GM19438 (cell line): ENCODE measurements around the gene GPBP1L1.
"Not testable (repeated sequence)": the region's sequence is repeated elsewhere in the genome, so short reads cannot be mapped to it uniquely, and the experiment has no call there.

Experiments used
- ATAC-seq: cut with Tn5 transposase; IDR thresholded peaks from one replicate; pipeline ENCODE4 v1.9.1; 2021; ENCODE audit warnings: low read depth; ENCODE audit not compliant: unreplicated experiment

The GPBP1L1 gene

DNA sequence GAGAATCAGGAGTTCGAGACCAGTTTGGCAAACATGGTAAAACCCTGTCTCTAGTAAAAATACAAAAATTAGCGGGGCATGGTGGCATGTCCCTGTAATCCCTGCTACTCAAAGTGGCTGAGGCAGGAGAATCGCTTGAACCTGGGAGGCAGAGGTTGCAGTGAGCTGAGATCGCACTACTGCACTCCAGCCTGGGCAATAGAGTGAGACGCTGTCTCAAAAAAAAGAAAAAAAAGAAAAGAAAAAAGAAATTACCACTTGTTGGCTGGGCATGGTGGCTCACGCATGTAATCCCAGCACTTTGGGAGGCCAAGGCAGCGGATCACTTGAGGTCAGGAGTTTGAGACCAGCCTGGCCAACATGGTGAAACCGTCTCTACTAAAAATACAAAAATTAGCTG, 89.6 kb downstream of the GPBP1L1 start:
- not testable (repeated sequence) for ATAC-seq

GRCh38 chr1:45594412-45594811, 91.9 kb downstream of the GPBP1L1 start:
- no peak for ATAC-seq

DNA sequence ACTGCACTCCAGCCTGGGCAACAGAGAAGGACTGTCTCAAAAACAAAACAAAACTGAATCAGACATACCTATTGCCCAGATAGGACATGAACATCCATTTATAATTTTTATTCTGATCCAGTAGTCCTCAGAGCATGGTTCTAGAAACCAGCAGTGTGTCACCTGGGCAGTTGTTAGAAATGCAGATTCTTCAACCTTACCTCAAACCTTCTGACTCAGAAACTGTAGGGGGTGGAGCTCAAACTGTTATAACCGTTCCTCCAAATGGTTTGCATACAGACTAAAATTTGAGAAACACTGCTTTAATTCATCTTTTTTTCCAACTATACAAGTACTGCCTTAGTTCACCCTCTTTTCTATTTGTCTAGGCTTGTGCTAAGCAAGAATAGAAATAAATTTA, 96.5 kb downstream of the GPBP1L1 start:
- no peak for ATAC-seq

GRCh38 chr1:45586769-45587168, 99.6 kb downstream of the GPBP1L1 start:
- no peak for ATAC-seq

DNA sequence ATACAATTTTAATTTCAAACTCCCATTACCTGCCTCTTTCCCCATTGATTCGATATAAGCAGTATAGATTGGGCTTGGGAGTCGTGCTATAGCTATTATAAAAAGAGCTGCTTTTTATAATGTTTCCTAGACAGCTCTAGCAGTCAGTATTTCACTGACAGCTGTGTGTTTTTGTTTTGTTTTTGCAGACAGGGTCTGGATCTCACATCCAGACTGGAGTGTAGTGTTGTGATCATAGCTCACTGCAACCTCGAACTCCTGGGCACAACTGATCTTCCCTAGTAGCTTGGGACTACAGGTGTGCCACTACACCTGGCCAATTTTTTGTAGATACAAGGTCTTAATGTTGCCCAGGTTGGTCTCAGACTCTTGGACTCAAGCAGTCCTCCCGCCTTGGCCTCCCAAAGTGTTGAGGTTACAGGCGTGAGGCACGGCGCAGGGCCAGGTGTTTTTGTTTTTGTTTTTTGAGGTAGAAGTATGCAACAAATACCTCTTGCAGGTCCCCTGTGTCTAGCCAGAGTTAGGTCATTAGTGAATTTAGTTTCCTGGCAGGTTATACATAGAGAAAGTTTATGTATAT, 100.7 kb downstream of the GPBP1L1 start:
- no peak for ATAC-seq

GRCh38 chr1:45585110-45585426, 101.3 kb downstream of the GPBP1L1 start:
- no peak for ATAC-seq

GRCh38 chr1:45584351-45585109, 101.8 kb downstream of the GPBP1L1 start:
- ATAC-seq, result peak; percentile 32

DNA sequence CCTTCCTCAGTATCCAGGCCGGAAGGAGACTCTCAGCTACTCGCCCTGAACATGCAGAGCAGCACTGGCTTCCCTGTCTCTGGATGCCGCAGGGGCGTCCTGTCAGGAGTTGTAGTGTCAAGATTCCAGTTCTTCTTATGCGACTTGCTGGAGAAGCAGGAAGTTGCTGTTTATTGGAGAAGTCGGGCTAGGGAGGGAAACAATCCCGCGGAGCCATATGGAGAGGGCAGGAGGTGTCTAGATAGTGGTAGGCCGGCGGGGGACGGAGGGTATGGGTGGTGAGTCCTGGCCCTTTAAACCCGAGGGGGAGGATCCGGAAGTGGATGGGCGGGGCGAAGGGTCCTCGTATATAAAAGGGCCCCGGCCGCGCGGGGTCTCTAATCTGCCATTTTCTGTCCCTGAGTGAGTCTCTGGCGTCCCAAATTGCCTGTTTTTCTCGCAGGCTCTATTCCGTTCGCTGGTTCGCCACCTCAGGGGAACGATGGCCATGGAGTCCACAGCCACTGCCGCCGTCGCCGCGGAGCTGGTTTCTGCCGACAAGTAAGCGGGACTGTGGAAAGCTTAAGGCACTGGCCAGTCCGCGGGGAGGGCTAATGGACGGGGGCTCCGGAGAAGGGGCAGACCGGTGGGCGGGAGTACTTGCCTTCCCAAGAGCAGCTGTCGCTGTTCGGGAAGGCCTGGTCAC, 102.5 kb downstream of the GPBP1L1 start, which contains the start of gene NASP:
Gene NASP (plus strand): TSS at position 376 of the 685 bp plus-strand sequence. CDS start 106 bp downstream, at position 482.
- peak; percentile 51 for ATAC-seq

- peak; percentile 69 for ATAC-seq
Measured at GRCh38 chr1:45583264-45583665, 103.1 kb downstream of the GPBP1L1 start.
